K562 (cell line): Measurements from ENCODE around the gene SLC6A6. TPM values are rescaled to one million over a fixed set of nuclear protein-coding genes. Genes with fewer than 3 reads are reported as not detected.

Experiments used
- ATAC-seq: fragments of 200-7000 bp; cut with Tn5 transposase; 3 replicates; pipeline ENCODE4 v1.9.1; 2020; ENCODE audit warnings: moderate library complexity
- BruUV-seq: library from RNA; stranded (reverse); fragments of 400-500 nt; replicated peaks from 2 replicates; lab custom pipeline; 2021; lab: Mats Ljungman, UMichigan
- CTCF ChIA-PET: fragments of 300-600 bp; formaldehyde crosslinking; extraction: SDS; loops from one replicate; lab custom pipeline; 2021; ENCODE audit warnings: low intra/inter-chr PET ratio; lab: Yijun Ruan, JAX
- POLR2A ChIA-PET: fragments of 300-600, 350-650 bp; sonication (Branson Sonifier 250); formaldehyde crosslinking; extraction: SDS; loops from one replicate; lab custom pipeline; 2021; ENCODE audit warnings: antibody characterized with exemption, inconsistent platforms; lab: Yijun Ruan, JAX
- DNase-seq, 4 experiments: peaks; one replicate each; pipeline versions ENCODE4 v3.0.0 to v3.0.0-alpha.2; 2011 to 2018; ENCODE audit warnings: low spot score in 3 of 4, mixed read lengths in 3 of 4; ENCODE audit errors: extremely low read depth in 1 of 4
- FAIRE-seq: peaks from 2 replicates; lab custom pipeline; 2011; peaks lifted over from hg19 to GRCh38; lab: Jason Lieb, UNC
- H2AFZ ChIP-seq: 2 replicates; pipeline ENCODE4 v1.6.0; 2011; ENCODE audit warnings: low read depth, low read length, control low read depth, inconsistent platforms
- H3K27ac ChIP-seq: fragments of 200-600 bp; 3 replicates; pipeline ENCODE4 v1.8.0; 2011; ENCODE audit warnings: low read depth, mild to moderate bottlenecking, control low read depth, inconsistent platforms, low read length, moderate library complexity, mixed read lengths; ENCODE audit errors: extremely low read depth
- H3K27me3 ChIP-seq, 2 experiments: fragments of 300-600 bp in 1 of 2; 2 replicates in 1 of 2; 3 replicates in 1 of 2; pipeline versions ENCODE4 v1.6.0 to v1.8.0; 2011; ENCODE audit warnings: inconsistent platforms in 2 of 2, low read length in 2 of 2, mild to moderate bottlenecking in 1 of 2, mixed read lengths in 1 of 2, moderate library complexity in 1 of 2; ENCODE audit not compliant: control insufficient read depth in 2 of 2, insufficient read depth in 2 of 2
- H3K36me3 ChIP-seq: fragments of 300-600 bp; 3 replicates; pipeline ENCODE4 v1.8.0; 2011; ENCODE audit warnings: mild to moderate bottlenecking, low read length, inconsistent platforms; ENCODE audit not compliant: control insufficient read depth, insufficient read depth
- H3K4me1 ChIP-seq, 2 experiments: fragments of 200-600 bp in 1 of 2; replicated peaks in 1 of 2; 2 replicates in 1 of 2; 3 replicates in 1 of 2; pipeline versions ENCODE4 v1.5.1 to v1.8.0; 2011; ENCODE audit warnings: inconsistent platforms in 2 of 2, low read length in 2 of 2, mild to moderate bottlenecking in 1 of 2, mixed read lengths in 1 of 2, moderate library complexity in 1 of 2; ENCODE audit not compliant: control insufficient read depth in 2 of 2, insufficient read depth in 2 of 2
- H3K4me2 ChIP-seq: 2 replicates; pipeline ENCODE4 v1.6.1; 2011; ENCODE audit warnings: low read length, control low read depth, inconsistent platforms, mixed read lengths; ENCODE audit not compliant: insufficient read depth
- H3K4me3 ChIP-seq: fragments of 200-600 bp; sonication (generic), shearing (Covaris generic); 2 replicates; pipeline ENCODE4 v1.5.1; 2016; ENCODE audit warnings: control low read depth, inconsistent platforms
- H3K79me2 ChIP-seq: fragments of 200-600 bp; 3 replicates; pipeline ENCODE4 v1.8.0; 2011; ENCODE audit warnings: low read length, inconsistent platforms; ENCODE audit not compliant: control insufficient read depth, insufficient read depth
- H3K9ac ChIP-seq, 2 experiments: 2 replicates each; pipeline versions ENCODE4 v1.6.0 to v1.6.1; 2011; ENCODE audit warnings: low read depth in 2 of 2, low read length in 2 of 2, control low read depth in 1 of 2, inconsistent platforms in 1 of 2, mild to moderate bottlenecking in 1 of 2, mixed read lengths in 1 of 2; ENCODE audit not compliant: insufficient read depth in 1 of 2
- H3K9me1 ChIP-seq: one replicate; pipeline ENCODE4 v1.6.0; 2011; ENCODE audit warnings: inconsistent platforms, mild to moderate bottlenecking, low read length, moderate library complexity; ENCODE audit not compliant: control insufficient read depth, insufficient read depth
- H3K9me3 ChIP-seq: replicated peaks from 2 replicates; pipeline ENCODE4 v1.5.1; 2011; ENCODE audit warnings: low read depth, low read length, inconsistent platforms; ENCODE audit not compliant: control insufficient read depth, insufficient read depth
- H4K20me1 ChIP-seq: replicated peaks from 2 replicates; pipeline ENCODE4 v1.6.1; 2011; ENCODE audit warnings: low read length, inconsistent platforms, mixed read lengths; ENCODE audit not compliant: control insufficient read depth, insufficient read depth
- CXXC5 ChIP-seq: fragments of 250-450 bp; sonication (Bioruptor Pico); IDR thresholded peaks from 2 replicates; pipeline ENCODE4 v1.8.0; 2022; ENCODE audit warnings: inconsistent platforms, mild to moderate bottlenecking, moderate library complexity
- HOMEZ ChIP-seq: fragments of 250-450 bp; sonication (Bioruptor Pico); IDR thresholded peaks from 2 replicates; pipeline ENCODE4 v1.4.0; 2020; ENCODE audit warnings: mild to moderate bottlenecking, moderate library complexity
- POLR2G ChIP-seq: fragments of 200-400 bp; formaldehyde crosslinking; IDR thresholded peaks from 2 replicates; pipeline ENCODE4 v1.6.1; 2017; ENCODE audit warnings: low read depth, mild to moderate bottlenecking, antibody characterized with exemption, low read length, moderate library complexity
- STAG1 ChIP-seq: sonication (generic); formaldehyde crosslinking; IDR thresholded peaks from 2 replicates; pipeline ENCODE4 v1.5.0; 2020; ENCODE audit warnings: missing genetic modification reagents, borderline replicate concordance
- WGBS: fragments of 100-300 bp; shearing (Covaris generic); methylation state at CpG from one replicate; pipeline ENCODE4 v1.1.6; 2016; ENCODE audit warnings: low coverage, mixed read lengths; ENCODE audit not compliant: insufficient coverage; ENCODE audit errors: missing lambda C conversion rate; 5-methylcytosine and 5-hydroxymethylcytosine counted together
- in situ Hi-C: fragments of 300-500 bp; cut with MboI; formaldehyde crosslinking; loops from 4 replicates; pipeline ENCODE4 v1.15.0; 2018; ENCODE audit warnings: inconsistent platforms, mixed read lengths
- intact Hi-C: fragments of 100-400 bp; cut with micrococcal nuclease; formaldehyde crosslinking; loops from 2 replicates; pipeline ENCODE4 v1.14.2; 2022
- polyA plus RNA-seq, 8 experiments: library from polyadenylated mRNA; depleted of rRNA in 4 of 8; stranded (reverse) in 5 of 8; unstranded in 3 of 8; fragments of >200 nt; fragmentation: Nextera tagmentation in 2 of 8; fragmentation: Illumina TruSeq in 1 of 8; extraction: Ambion mirVana in 2 of 8; extraction: Trizol in 1 of 8; gene quantifications; 2 replicates each; pipeline versions ENCODE4 v1.2.1 to v1.2.3, GENCODE V29; 2011 to 2014; ENCODE audit warnings: inconsistent platforms in 1 of 8, missing spikeins in 1 of 8
- total RNA-seq, 7 experiments: library from RNA; depleted of rRNA in 6 of 7; stranded (reverse); fragments of >200 nt in 6 of 7; fragmentation: Illumina TruSeq in 2 of 7; extraction: Trizol in 2 of 7; gene quantifications; 2 replicates each; pipeline versions ENCODE4 v1.2.1 to v1.2.3, GENCODE V29; 2011 to 2021; ENCODE audit warnings: low replicate concordance in 1 of 7

SLC6A6 gene
- total and polyA plus RNA-seq, 9 of the 15 experiments (the other 6 are each of a cell fraction or from before 2014, with no cell fraction given) = 12.3 to 203 (median 93.2) TPM

- Histone ChIP-seq H3K9me1 (peaks cover 5% of the 10 kb centered on the region), H3K9me3 (no peaks in the 10 kb centered on the region)
- CTCF ChIA-PET = interaction anchor here (0.6 to 4.7 kb wide), 6 partner anchors 207 to 1019 kb away, joined by 3 to 48 read pairs (median 4); no protein-coding TSS in a partner anchor
Measured at GRCh38 chr3:14468621-14468981, 66.2 kb downstream of the SLC6A6 start.

More at GRCh38 chr3:14468621-14468981, 66.2 kb downstream of the SLC6A6 start:
- Histone ChIP-seq H3K9ac (0 out of 4 replicates have a peak overlapping the region, but pooled peaks of 1 of the 2 experiments have one; percentile 36), H3K27me3 (no peaks in the 10 kb centered on the region; a peak in 1 of 5 replicates), H4K20me1 (no peaks in the 10 kb centered on the region), H3K27ac (no peak overlapping the region), H3K36me3 (peaks cover 99% of the 10 kb centered on the region), H3K4me3 (no peak overlapping the region), H3K4me2 (no peak overlapping the region), H2AFZ (no peak overlapping the region), H3K4me1 (no peaks in the 10 kb centered on the region; a peak in 1 of 5 replicates), H3K79me2 (no peaks in the 10 kb centered on the region)
- POLR2A ChIA-PET = no interaction called here
- in situ Hi-C loops = loop anchor here (5.0 kb wide), 1 partner anchor 206 kb away; no protein-coding TSS in a partner anchor
- WGBS = 84% methylated on average over 13 of the region's 13 CpGs
- DNase-seq (no peak), FAIRE-seq (no peak), ATAC-seq (no peak)
- BruUV-seq = no TSS peak
- intact Hi-C loops = loop anchor here (1.0 to 10.0 kb wide), 3 partner anchors 207 to 574 kb away; no protein-coding TSS in a partner anchor
- TF ChIP-seq HOMEZ (CRISPR knock-in tag) (no peak), STAG1 (no peak), CXXC5 (CRISPR knock-in tag) (no peak), POLR2G (peak; percentile 35; the same call in 1 of the 2 replicates)
